RWPE2 (cell line): ENCODE measurements around the gene E2F8.

Experiments
- ATAC-seq: fragments of 200-7000 bp; cut with Tn5 transposase; 3 replicates; pipeline ENCODE4 v1.9.1; 2021; ENCODE audit warnings: low read depth
- DNase-seq: peaks from one replicate; pipeline ENCODE4 v3.0.0-alpha.2; 2020; ENCODE audit warnings: low spot score
- H3K27ac ChIP-seq: fragments of 450-650 bp; 2 replicates; pipeline ENCODE4 v1.5.1; 2017; ENCODE audit warnings: mild to moderate bottlenecking; ENCODE audit not compliant: poor library complexity, severe bottlenecking
- H3K27me3 ChIP-seq: fragments of 250-450 bp; sonication (Bioruptor Pico); 2 replicates; pipeline ENCODE4 v1.5.1; 2021; ENCODE audit warnings: mild to moderate bottlenecking, moderate library complexity; ENCODE audit not compliant: insufficient read depth, poor library complexity, severe bottlenecking
- H3K36me3 ChIP-seq: fragments of 250-450 bp; sonication (Bioruptor Pico); 2 replicates; pipeline ENCODE4 v1.5.1; 2020; ENCODE audit warnings: low read depth, mild to moderate bottlenecking, moderate library complexity
- H3K4me1 ChIP-seq: fragments of 250-450 bp; sonication (Bioruptor Pico); 2 replicates; pipeline ENCODE4 v1.5.1; 2021; ENCODE audit warnings: mild to moderate bottlenecking, moderate library complexity; ENCODE audit not compliant: insufficient read depth, poor library complexity, severe bottlenecking
- H3K4me3 ChIP-seq: fragments of 250-450 bp; sonication (Bioruptor Pico); 2 replicates; pipeline ENCODE4 v1.5.1; 2021; ENCODE audit warnings: mild to moderate bottlenecking, moderate library complexity; ENCODE audit not compliant: severe bottlenecking
- H3K9me3 ChIP-seq: fragments of 250-450 bp; sonication (Bioruptor Pico); 2 replicates; pipeline ENCODE4 v1.5.1; 2021; ENCODE audit warnings: mild to moderate bottlenecking, moderate library complexity; ENCODE audit not compliant: severe bottlenecking
- TF ChIP-seq, protein P1 (sequence below): fragments of 450-650 bp; IDR thresholded peaks from one replicate; pipeline ENCODE4 v1.5.1; 2017; ENCODE audit warnings: mild to moderate bottlenecking, moderate library complexity; ENCODE audit not compliant: poor library complexity, severe bottlenecking

The E2F8 gene

DNA sequence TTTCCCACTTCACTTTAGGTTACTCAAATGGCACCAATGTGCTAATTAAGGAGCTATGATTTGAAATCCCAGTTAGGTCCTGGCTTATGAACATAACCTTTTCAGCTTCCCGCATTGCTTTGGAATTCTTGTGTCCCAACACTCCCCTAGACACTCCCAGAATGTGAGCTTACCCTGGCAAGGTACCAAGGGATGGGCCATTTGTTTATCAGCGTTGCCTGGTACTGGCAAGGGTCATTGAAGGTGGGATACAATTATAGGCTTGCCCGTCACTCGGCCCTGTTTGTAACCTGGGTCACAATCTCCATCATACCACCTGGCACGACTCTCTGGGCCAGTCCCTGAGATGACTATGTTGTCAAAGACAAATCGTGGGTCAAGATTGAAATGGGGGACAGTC is 44.3 kb downstream of the E2F8 start:
- no peaks in the 10 kb centered on the region for H3K9me3 ChIP-seq
- H3K4me3 ChIP-seq, result no peak overlapping the region
- H3K4me1 ChIP-seq, result peaks cover 6% of the 10 kb centered on the region
- no peaks in the 10 kb centered on the region for H3K36me3 ChIP-seq
- no peaks in the 10 kb centered on the region for H3K27me3 ChIP-seq
- H3K27ac ChIP-seq, result no peak overlapping the region
- no peak for DNase-seq
- TF ChIP-seq, protein P1, sequence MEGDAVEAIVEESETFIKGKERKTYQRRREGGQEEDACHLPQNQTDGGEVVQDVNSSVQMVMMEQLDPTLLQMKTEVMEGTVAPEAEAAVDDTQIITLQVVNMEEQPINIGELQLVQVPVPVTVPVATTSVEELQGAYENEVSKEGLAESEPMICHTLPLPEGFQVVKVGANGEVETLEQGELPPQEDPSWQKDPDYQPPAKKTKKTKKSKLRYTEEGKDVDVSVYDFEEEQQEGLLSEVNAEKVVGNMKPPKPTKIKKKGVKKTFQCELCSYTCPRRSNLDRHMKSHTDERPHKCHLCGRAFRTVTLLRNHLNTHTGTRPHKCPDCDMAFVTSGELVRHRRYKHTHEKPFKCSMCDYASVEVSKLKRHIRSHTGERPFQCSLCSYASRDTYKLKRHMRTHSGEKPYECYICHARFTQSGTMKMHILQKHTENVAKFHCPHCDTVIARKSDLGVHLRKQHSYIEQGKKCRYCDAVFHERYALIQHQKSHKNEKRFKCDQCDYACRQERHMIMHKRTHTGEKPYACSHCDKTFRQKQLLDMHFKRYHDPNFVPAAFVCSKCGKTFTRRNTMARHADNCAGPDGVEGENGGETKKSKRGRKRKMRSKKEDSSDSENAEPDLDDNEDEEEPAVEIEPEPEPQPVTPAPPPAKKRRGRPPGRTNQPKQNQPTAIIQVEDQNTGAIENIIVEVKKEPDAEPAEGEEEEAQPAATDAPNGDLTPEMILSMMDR, result no peak
- ATAC-seq, result no peak

DNA sequence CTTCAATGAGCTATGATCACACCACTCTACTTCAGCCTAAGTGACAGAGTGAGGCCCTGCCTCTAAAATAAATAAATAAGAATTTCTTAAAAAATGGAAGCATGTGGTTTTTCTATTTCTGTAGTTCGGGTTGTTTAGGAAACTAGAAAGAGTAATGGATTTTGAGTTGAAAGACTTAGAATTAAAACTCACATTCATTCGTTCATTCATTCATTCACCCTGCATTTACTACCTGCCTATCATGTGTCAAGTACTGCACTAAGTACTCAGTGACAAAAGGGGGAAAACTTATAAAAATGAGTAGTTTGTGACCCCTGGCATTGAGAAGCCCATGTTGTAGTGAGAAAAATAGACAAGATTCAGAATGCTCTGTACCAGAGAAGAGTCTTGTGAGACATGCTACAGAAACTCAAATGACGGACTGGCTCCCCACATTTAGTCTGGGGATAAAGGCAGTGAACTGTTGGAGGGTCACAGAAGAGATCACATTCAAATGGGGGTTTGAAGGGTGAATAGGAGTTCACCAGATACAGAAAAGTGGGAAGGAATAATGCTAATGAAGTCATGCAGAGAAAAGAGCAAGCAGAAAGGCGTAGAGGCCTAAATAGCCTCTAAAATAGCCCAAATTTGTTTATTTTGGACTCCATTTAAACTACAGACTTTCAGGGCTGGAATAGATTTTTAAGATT is 46.0 kb downstream of the E2F8 start:
- Histone ChIP-seq H3K36me3 (no peaks in the 10 kb centered on the region), H3K27ac (no peak overlapping the region), H3K4me3 (no peak overlapping the region), H3K9me3 (no peaks in the 10 kb centered on the region), H3K4me1 (no peaks in the 10 kb centered on the region), H3K27me3 (no peaks in the 10 kb centered on the region)
- ATAC-seq (no peak), DNase-seq (no peak)
- TF ChIP-seq, protein P1, result no peak

DNA sequence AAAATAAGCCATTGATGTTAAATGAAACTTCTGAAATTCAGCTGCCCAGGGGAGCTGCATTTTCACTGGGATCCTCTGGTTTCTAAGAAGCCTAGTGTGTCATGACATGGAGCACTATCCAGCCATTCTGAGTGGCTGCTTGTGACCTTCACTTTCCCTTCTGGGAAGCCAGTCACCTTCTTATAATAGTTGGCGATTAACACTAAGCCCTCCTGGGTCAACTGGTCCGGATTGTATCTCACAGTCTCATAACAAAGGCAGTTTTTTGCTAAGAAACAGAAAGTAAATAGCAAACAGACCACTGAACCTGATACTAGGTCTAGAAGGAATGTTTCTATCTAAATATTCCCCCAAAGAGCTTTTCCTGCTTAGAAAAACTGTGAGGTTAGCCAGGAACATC is 46.8 kb downstream of the E2F8 start:
- Histone ChIP-seq H3K36me3 (no peaks in the 10 kb centered on the region), H3K4me1 (no peaks in the 10 kb centered on the region), H3K9me3 (no peaks in the 10 kb centered on the region), H3K27me3 (no peaks in the 10 kb centered on the region), H3K27ac (no peak overlapping the region), H3K4me3 (no peak overlapping the region)
- TF ChIP-seq, protein P1, result no peak
- DNase-seq (no peak), ATAC-seq (no peak)

DNA sequence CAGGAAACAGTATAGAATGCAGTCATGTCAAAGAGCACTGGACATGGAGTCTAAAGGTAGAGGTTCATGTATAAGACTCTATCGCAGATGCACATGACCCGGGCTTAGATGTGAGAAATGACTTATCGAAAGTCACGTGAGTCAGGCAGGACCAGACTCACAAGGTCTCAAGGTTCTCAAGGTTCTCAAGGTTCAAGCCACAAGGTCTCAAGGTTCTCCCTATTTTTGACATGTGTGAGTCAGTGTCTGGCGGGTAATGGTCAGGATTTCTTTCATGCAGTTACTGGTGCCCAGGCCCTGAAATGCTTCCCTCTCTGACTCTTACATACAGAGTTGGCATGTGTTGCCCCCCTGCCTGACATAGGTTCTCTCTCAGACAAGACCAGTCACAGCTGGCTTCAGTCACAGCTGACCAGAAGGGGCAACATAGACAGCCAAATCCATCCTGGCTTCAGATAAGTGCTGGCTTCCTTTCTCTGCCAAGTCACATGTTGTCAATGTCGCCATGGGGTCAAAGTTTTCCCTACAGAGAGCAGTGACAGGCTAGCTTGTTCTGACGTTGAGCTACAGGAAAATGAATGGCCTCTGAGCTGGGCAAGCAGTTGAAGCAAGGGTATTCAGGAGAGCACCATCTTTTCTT is 49.1 kb downstream of the E2F8 start:
- Histone ChIP-seq H3K27ac (no peak overlapping the region), H3K4me1 (no peaks in the 10 kb centered on the region), H3K27me3 (no peaks in the 10 kb centered on the region), H3K36me3 (no peaks in the 10 kb centered on the region), H3K9me3 (no peaks in the 10 kb centered on the region), H3K4me3 (no peak overlapping the region)
- ATAC-seq, result no peak
- TF ChIP-seq, protein P1, result no peak
- DNase-seq, result no peak

DNA sequence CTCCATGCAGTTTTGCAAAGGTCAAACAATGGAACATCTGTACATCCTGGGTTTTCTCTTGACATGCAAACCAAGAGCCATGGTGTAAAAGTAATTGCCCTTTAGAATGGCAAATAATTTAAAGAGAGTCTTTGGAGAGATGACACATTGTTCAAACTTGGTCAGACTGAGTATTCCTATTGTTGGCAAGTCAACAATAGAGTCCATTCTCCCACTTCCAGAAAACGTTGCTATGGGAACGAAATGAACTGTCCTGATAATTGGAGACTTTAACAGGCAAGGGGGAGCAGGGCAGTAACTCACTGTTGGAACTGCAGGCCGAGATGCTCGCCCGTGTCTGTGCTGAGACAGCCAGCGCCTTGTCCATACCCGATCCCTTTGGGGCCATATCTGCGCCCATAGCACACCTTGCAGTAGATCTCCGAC is 52.9 kb downstream of the E2F8 start:
- Histone ChIP-seq H3K9me3 (no peaks in the 10 kb centered on the region), H3K27me3 (no peaks in the 10 kb centered on the region), H3K36me3 (no peaks in the 10 kb centered on the region), H3K27ac (no peak overlapping the region), H3K4me3 (no peak overlapping the region), H3K4me1 (no peaks in the 10 kb centered on the region)
- DNase-seq (no peak), ATAC-seq (no peak)
- TF ChIP-seq, protein P1, result no peak
